ENCODE results near the gene ITGA1. TPM values are rescaled to one million over a fixed set of nuclear protein-coding genes. Genes with fewer than 3 reads are reported as not detected.

The ITGA1 gene
- polyA plus RNA-seq, 1 experiment = 148 TPM

DNA sequence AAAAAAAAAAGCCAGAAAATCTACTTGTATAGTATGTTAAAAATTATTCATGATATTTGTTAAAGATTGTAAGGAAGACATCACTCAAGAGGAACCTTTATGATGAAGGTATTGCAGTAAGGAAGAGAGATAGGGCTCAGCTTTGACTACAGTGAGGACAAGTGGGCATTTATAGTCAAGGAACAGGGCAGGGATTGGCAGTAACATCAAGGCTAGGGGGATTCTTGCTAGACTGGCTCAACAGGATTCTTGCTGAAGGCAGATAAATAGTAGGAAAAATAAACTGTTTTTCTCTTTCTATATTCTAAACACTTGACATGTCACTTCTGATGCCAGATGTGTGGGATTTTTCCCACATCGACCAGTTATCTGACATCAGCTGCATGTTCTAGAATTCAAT lies 96.7 kb downstream of the ITGA1 start:
- no peak overlapping the region for H3K27ac ChIP-seq (ENCODE audit: low read depth, low read length)
- H3K9me3 ChIP-seq (ENCODE audit: control insufficient read depth, insufficient read depth, low read length) = no peaks in the 10 kb centered on the region
- ChIA-PET POLR2A (no interaction called here), CTCF (interaction anchor here (1.4 kb wide), 1 partner anchor 31 kb away, joined by 4 read pairs; no protein-coding TSS in a partner anchor)
- TF ChIP-seq, protein P1, sequence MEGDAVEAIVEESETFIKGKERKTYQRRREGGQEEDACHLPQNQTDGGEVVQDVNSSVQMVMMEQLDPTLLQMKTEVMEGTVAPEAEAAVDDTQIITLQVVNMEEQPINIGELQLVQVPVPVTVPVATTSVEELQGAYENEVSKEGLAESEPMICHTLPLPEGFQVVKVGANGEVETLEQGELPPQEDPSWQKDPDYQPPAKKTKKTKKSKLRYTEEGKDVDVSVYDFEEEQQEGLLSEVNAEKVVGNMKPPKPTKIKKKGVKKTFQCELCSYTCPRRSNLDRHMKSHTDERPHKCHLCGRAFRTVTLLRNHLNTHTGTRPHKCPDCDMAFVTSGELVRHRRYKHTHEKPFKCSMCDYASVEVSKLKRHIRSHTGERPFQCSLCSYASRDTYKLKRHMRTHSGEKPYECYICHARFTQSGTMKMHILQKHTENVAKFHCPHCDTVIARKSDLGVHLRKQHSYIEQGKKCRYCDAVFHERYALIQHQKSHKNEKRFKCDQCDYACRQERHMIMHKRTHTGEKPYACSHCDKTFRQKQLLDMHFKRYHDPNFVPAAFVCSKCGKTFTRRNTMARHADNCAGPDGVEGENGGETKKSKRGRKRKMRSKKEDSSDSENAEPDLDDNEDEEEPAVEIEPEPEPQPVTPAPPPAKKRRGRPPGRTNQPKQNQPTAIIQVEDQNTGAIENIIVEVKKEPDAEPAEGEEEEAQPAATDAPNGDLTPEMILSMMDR (IDR thresholded peaks at IDR 0.05; ENCODE audit: low read depth, low read length) = no peak
- no peak for DNase-seq (ENCODE audit: low read depth, low spot score)
- no peaks in the 10 kb centered on the region for H3K27me3 ChIP-seq (ENCODE audit: control insufficient read depth, insufficient read depth, low read length)
- no peak overlapping the region for H3K4me3 ChIP-seq (ENCODE audit: low read depth, low read length)

DNA sequence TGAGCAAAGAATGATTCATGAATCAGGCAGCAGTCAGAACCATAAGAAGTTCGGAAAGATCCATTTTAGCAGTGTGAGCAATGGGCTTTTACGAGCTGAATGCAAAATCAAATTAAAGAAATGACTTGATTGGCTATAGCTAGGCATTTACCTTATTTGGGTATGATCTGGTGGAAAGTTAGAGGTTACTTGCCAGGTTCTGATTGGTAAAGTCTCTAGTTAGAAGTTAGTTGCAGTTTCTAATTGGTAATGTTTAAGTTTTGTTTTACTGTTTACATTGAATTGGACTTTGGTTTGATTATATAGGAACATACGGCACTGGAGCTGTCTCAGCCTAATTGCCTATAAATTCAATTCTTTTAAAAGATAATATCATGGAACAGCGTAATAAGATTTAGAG lies 97.9 kb downstream of the ITGA1 start:
- Histone ChIP-seq H3K9me3 (ENCODE audit: control insufficient read depth, insufficient read depth, low read length) (no peaks in the 10 kb centered on the region), H3K27ac (ENCODE audit: low read depth, low read length) (no peak overlapping the region), H3K4me3 (ENCODE audit: low read depth, low read length) (no peak overlapping the region), H3K27me3 (ENCODE audit: control insufficient read depth, insufficient read depth, low read length) (no peaks in the 10 kb centered on the region)
- POLR2A ChIA-PET = no interaction called here
- TF ChIP-seq, protein P1 (IDR thresholded peaks at IDR 0.05; ENCODE audit: low read depth, low read length) = no peak
- DNase-seq (ENCODE audit: low read depth, low spot score) = no peak
- CTCF ChIA-PET = interaction anchor here (1.4 kb wide), 1 partner anchor 30 kb away, joined by 4 read pairs; no protein-coding TSS in a partner anchor

GRCh38 chr5:52886206-52886605 lies 98.5 kb downstream of the ITGA1 start:
- Histone ChIP-seq H3K27me3 (ENCODE audit: control insufficient read depth, insufficient read depth, low read length) (no peaks in the 10 kb centered on the region), H3K9me3 (ENCODE audit: control insufficient read depth, insufficient read depth, low read length) (no peaks in the 10 kb centered on the region), H3K4me3 (ENCODE audit: low read depth, low read length) (no peak overlapping the region), H3K27ac (ENCODE audit: low read depth, low read length) (no peak overlapping the region)
- POLR2A ChIA-PET = no interaction called here
- no peak for DNase-seq (ENCODE audit: low read depth, low spot score)
- TF ChIP-seq, protein P1 (IDR thresholded peaks at IDR 0.05; ENCODE audit: low read depth, low read length) = no peak
- CTCF ChIA-PET = interaction anchor here (1.4 kb wide), 1 partner anchor 29 kb away, joined by 4 read pairs; no protein-coding TSS in a partner anchor

GRCh38 chr5:52887066-52887465 lies 99.3 kb downstream of the ITGA1 start:
- no peaks in the 10 kb centered on the region for H3K27me3 ChIP-seq (ENCODE audit: control insufficient read depth, insufficient read depth, low read length)
- DNase-seq (ENCODE audit: low read depth, low spot score) = no peak
- H3K9me3 ChIP-seq (ENCODE audit: control insufficient read depth, insufficient read depth, low read length) = no peaks in the 10 kb centered on the region
- TF ChIP-seq, protein P1 (IDR thresholded peaks at IDR 0.05; ENCODE audit: low read depth, low read length) = no peak
- POLR2A ChIA-PET = interaction anchor here (0.7 kb wide), 1 partner anchor 23 kb away, joined by 3 read pairs; no protein-coding TSS in a partner anchor
- CTCF ChIA-PET = no interaction called here
- H3K4me3 ChIP-seq (ENCODE audit: low read depth, low read length) = no peak overlapping the region
- H3K27ac ChIP-seq (ENCODE audit: low read depth, low read length) = no peak overlapping the region

GRCh38 chr5:52888363-52888762 lies 100.6 kb downstream of the ITGA1 start:
- H3K4me3 ChIP-seq (ENCODE audit: low read depth, low read length) = no peak overlapping the region
- TF ChIP-seq, protein P1 (IDR thresholded peaks at IDR 0.05; ENCODE audit: low read depth, low read length) = no peak
- no peaks in the 10 kb centered on the region for H3K9me3 ChIP-seq (ENCODE audit: control insufficient read depth, insufficient read depth, low read length)
- ChIA-PET POLR2A (no interaction called here), CTCF (interaction anchor here (1.0 kb wide), 1 partner anchor 101 kb away, joined by 3 read pairs; no protein-coding TSS in a partner anchor)
- H3K27ac ChIP-seq (ENCODE audit: low read depth, low read length) = no peak overlapping the region
- no peak for DNase-seq (ENCODE audit: low read depth, low spot score)
- H3K27me3 ChIP-seq (ENCODE audit: control insufficient read depth, insufficient read depth, low read length) = no peaks in the 10 kb centered on the region
